ENCODE results near the gene EIF3M.

Gene EIF3M

DNA sequence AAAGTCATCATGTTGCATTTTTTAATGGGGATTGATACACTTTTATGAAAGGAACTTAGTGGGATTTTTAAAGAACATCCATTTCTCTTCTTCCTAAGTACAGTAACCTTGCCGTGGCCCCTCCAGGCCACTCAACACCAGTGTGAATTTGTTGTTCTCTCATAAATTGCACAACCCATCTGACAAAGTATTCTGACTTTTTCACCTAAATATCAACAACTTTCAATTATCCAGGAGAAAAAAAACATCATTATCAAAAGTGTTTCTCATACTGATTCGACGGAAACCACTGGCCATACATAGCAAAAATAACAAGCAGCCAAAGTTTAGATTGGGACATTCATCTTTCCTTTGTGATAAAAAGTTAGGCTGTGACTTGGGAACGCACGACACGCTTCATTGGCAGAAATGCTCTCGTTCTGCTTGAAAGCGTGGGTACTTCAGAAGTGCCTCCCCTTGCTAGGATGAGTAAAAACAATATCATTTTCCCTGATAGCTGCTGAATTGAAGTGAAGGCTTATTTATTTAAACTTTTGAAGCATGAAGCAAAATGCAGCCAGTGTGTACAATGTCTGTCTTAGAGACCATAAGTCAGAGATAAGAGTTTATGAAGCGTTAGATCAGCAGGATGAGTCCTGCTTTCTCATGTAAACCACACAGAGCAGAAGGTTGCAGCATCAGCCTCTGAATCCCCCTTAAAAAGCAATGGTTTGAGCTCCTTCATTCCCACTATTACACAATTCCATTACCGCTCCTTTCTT lies 20.6 kb upstream of the EIF3M start:
- TF ChIP-seq, protein P1, sequence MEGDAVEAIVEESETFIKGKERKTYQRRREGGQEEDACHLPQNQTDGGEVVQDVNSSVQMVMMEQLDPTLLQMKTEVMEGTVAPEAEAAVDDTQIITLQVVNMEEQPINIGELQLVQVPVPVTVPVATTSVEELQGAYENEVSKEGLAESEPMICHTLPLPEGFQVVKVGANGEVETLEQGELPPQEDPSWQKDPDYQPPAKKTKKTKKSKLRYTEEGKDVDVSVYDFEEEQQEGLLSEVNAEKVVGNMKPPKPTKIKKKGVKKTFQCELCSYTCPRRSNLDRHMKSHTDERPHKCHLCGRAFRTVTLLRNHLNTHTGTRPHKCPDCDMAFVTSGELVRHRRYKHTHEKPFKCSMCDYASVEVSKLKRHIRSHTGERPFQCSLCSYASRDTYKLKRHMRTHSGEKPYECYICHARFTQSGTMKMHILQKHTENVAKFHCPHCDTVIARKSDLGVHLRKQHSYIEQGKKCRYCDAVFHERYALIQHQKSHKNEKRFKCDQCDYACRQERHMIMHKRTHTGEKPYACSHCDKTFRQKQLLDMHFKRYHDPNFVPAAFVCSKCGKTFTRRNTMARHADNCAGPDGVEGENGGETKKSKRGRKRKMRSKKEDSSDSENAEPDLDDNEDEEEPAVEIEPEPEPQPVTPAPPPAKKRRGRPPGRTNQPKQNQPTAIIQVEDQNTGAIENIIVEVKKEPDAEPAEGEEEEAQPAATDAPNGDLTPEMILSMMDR (conservative IDR thresholded peaks at IDR 0.05; ENCODE audit: low read depth, low read length), result no peak
- DNase-seq (ENCODE audit: low read depth), result no peak
- H3K4me3 ChIP-seq (ENCODE audit: low read length), result no peak overlapping the region

DNA sequence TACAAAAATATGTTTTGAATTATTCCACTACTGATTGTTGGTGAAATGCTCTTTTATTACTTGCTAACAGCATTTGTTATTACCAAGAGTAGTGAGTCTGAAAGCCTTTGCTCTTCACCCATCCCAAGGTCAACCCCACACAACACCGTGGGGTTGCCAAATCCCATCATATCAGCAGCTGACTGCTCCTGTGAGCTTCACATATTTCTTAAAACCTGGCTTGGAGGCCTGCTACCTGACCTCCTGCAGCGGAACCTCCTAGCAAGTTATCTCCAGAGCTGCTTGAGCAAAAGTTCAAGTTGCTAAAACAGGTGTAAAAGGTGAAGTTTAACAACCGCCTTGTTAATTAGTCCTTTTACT lies 20.1 kb upstream of the EIF3M start:
- H3K4me3 ChIP-seq (ENCODE audit: low read length), result no peak overlapping the region
- TF ChIP-seq, protein P1 (conservative IDR thresholded peaks at IDR 0.05; ENCODE audit: low read depth, low read length), result no peak
- no peak for DNase-seq (ENCODE audit: low read depth)

GRCh38 chr11:32566517-32566916 lies 17.1 kb upstream of the EIF3M start:
- H3K4me3 ChIP-seq (ENCODE audit: low read length), result no peak overlapping the region
- DNase-seq (ENCODE audit: low read depth), result no peak
- TF ChIP-seq, protein P1 (conservative IDR thresholded peaks at IDR 0.05; ENCODE audit: low read depth, low read length), result no peak

- TF ChIP-seq, protein P1 (conservative IDR thresholded peaks at IDR 0.05; ENCODE audit: low read depth, low read length), result no peak
- H3K4me3 ChIP-seq (ENCODE audit: low read length), result no peak overlapping the region
- no peak for DNase-seq (ENCODE audit: low read depth)
These were observed 16.5 kb upstream of the EIF3M start for GRCh38 chr11:32567154-32567553.

DNA sequence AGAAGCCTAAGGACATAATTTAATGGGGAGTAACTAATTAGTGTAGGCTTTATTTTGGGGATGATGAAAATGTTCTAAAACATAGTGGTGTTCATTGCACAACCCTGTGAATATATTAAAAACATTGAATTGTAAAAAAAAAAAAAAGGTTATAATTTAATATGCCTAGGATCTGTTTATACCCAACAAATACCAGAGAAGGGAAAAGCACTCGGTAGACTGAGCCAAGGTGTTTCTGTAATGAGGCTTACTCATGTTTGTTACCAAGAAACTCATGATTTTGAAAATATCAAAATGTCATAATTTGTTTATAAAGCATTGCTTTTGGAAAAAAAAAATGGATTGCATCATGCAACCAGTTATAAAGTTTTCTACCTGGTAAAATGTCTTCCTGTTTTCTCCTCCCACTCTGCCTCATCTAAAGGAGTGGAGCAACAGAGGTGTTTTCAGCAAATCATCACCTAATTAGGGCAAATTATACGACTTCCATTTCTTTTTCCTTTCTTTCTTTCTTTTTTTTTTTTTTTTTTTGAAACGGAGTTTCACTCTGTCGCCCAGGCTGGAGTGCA lies 14.2 kb upstream of the EIF3M start:
- no peak for DNase-seq (ENCODE audit: low read depth)
- H3K4me3 ChIP-seq (ENCODE audit: low read length), result no peak overlapping the region
- TF ChIP-seq, protein P1 (conservative IDR thresholded peaks at IDR 0.05; ENCODE audit: low read depth, low read length), result no peak

GRCh38 chr11:32571039-32571438 lies 12.6 kb upstream of the EIF3M start:
- H3K4me3 ChIP-seq (ENCODE audit: low read length), result no peak overlapping the region
- DNase-seq (ENCODE audit: low read depth), result no peak
- TF ChIP-seq, protein P1 (conservative IDR thresholded peaks at IDR 0.05; ENCODE audit: low read depth, low read length), result no peak

- no peak overlapping the region for H3K4me3 ChIP-seq (ENCODE audit: low read length)
These were observed 10.4 kb upstream of the EIF3M start for GRCh38 chr11:32573228-32573627.

More at GRCh38 chr11:32573228-32573627, 10.4 kb upstream of the EIF3M start:
- DNase-seq (ENCODE audit: low read depth), result no peak
- TF ChIP-seq, protein P1 (conservative IDR thresholded peaks at IDR 0.05; ENCODE audit: low read depth, low read length), result no peak
